Measurements from ENCODE around the gene MSI2.
"Not testable (repeated sequence)": the region's sequence is repeated elsewhere in the genome, so short reads cannot be mapped to it uniquely, and the experiment has no call there.

The MSI2 gene

GRCh38 chr17:57490111-57490845 lies 234.0 kb downstream of the MSI2 start:
- DNase-seq (ENCODE audit: low spot score in 2 of 2): no peak
- Mint-ChIP-seq H3K27me3 (no peaks in the 10 kb centered on the region), H3K4me1 (peaks cover 38% of the 10 kb centered on the region), H3K27ac (ENCODE audit: low read depth) (no peak overlapping the region), H3K9me3 (no peaks in the 10 kb centered on the region), H3K36me3 (ENCODE audit: insufficient read depth) (peaks cover 4% of the 10 kb centered on the region), H3K4me3 (no peak overlapping the region)
- no peak for ATAC-seq (replicated peaks; ENCODE audit: extremely low read depth, poor library complexity, severe bottlenecking)

- peaks cover 38% of the 10 kb centered on the region for H3K4me1 Mint-ChIP-seq
- DNase-seq (ENCODE audit: low spot score in 2 of 2): no peak
- no peaks in the 10 kb centered on the region for H3K9me3 Mint-ChIP-seq
- H3K27ac Mint-ChIP-seq (ENCODE audit: low read depth): no peak overlapping the region
- no peaks in the 10 kb centered on the region for H3K27me3 Mint-ChIP-seq
- no peak overlapping the region for H3K4me3 Mint-ChIP-seq
- ATAC-seq (replicated peaks; ENCODE audit: extremely low read depth, poor library complexity, severe bottlenecking): no peak
- peaks cover 6% of the 10 kb centered on the region for H3K36me3 Mint-ChIP-seq (ENCODE audit: insufficient read depth)
Measured at GRCh38 chr17:57490890-57491289, 234.6 kb downstream of the MSI2 start.

- Mint-ChIP-seq H3K4me1 (peaks cover 32% of the 10 kb centered on the region), H3K4me3 (no peak overlapping the region), H3K36me3 (ENCODE audit: insufficient read depth) (peaks cover 6% of the 10 kb centered on the region), H3K27ac (ENCODE audit: low read depth) (no peak overlapping the region), H3K9me3 (no peaks in the 10 kb centered on the region), H3K27me3 (no peaks in the 10 kb centered on the region)
- no peak for ATAC-seq (replicated peaks; ENCODE audit: extremely low read depth, poor library complexity, severe bottlenecking)
- no peak for DNase-seq (ENCODE audit: low spot score in 2 of 2)
Measured at GRCh38 chr17:57493171-57493570, 236.8 kb downstream of the MSI2 start.

GRCh38 chr17:57493625-57494024 lies 237.3 kb downstream of the MSI2 start:
- Mint-ChIP-seq H3K27me3 (no peaks in the 10 kb centered on the region), H3K4me1 (peaks cover 36% of the 10 kb centered on the region)

GRCh38 chr17:57494443-57494842 lies 238.1 kb downstream of the MSI2 start:
- ATAC-seq (replicated peaks; ENCODE audit: extremely low read depth, poor library complexity, severe bottlenecking): no peak
- peaks cover 31% of the 10 kb centered on the region for H3K4me1 Mint-ChIP-seq
- H3K27me3 Mint-ChIP-seq: no peaks in the 10 kb centered on the region
- no peak overlapping the region for H3K4me3 Mint-ChIP-seq
- H3K27ac Mint-ChIP-seq (ENCODE audit: low read depth): no peak overlapping the region
- no peaks in the 10 kb centered on the region for H3K9me3 Mint-ChIP-seq
- no peak for DNase-seq (ENCODE audit: low spot score in 2 of 2)
- H3K36me3 Mint-ChIP-seq (ENCODE audit: insufficient read depth): peaks cover 6% of the 10 kb centered on the region

More at GRCh38 chr17:57493625-57494024, 237.3 kb downstream of the MSI2 start:
- H3K9me3 Mint-ChIP-seq: no peaks in the 10 kb centered on the region
- ATAC-seq (replicated peaks; ENCODE audit: extremely low read depth, poor library complexity, severe bottlenecking) (no peak), DNase-seq (ENCODE audit: low spot score in 2 of 2) (no peak)
- H3K27ac Mint-ChIP-seq (ENCODE audit: low read depth): no peak overlapping the region
- no peak overlapping the region for H3K4me3 Mint-ChIP-seq
- H3K36me3 Mint-ChIP-seq (ENCODE audit: insufficient read depth): peaks cover 6% of the 10 kb centered on the region

GRCh38 chr17:57495771-57496170 lies 239.4 kb downstream of the MSI2 start:
- Mint-ChIP-seq H3K4me1 (peaks cover 39% of the 10 kb centered on the region), H3K4me3 (no peak overlapping the region), H3K9me3 (no peaks in the 10 kb centered on the region), H3K27me3 (no peaks in the 10 kb centered on the region), H3K36me3 (ENCODE audit: insufficient read depth) (peaks cover 6% of the 10 kb centered on the region), H3K27ac (ENCODE audit: low read depth) (no peak overlapping the region)
- DNase-seq (ENCODE audit: low spot score in 2 of 2): no peak
- no peak for ATAC-seq (replicated peaks; ENCODE audit: extremely low read depth, poor library complexity, severe bottlenecking)

GRCh38 chr17:57496382-57496781 lies 240.1 kb downstream of the MSI2 start:
- DNase-seq (ENCODE audit: low spot score in 2 of 2) (no peak), ATAC-seq (replicated peaks; ENCODE audit: extremely low read depth, poor library complexity, severe bottlenecking) (no peak)
- Mint-ChIP-seq H3K4me3 (no peak overlapping the region), H3K9me3 (no peaks in the 10 kb centered on the region), H3K27me3 (no peaks in the 10 kb centered on the region), H3K36me3 (ENCODE audit: insufficient read depth) (peaks cover 6% of the 10 kb centered on the region), H3K27ac (ENCODE audit: low read depth) (no peak overlapping the region), H3K4me1 (peaks cover 41% of the 10 kb centered on the region)

- Mint-ChIP-seq H3K4me1 (peaks cover 45% of the 10 kb centered on the region), H3K4me3 (no peak overlapping the region), H3K27ac (ENCODE audit: low read depth) (no peak overlapping the region), H3K36me3 (ENCODE audit: insufficient read depth) (peaks cover 9% of the 10 kb centered on the region), H3K27me3 (no peaks in the 10 kb centered on the region), H3K9me3 (no peaks in the 10 kb centered on the region)
- ATAC-seq (replicated peaks; ENCODE audit: extremely low read depth, poor library complexity, severe bottlenecking) (no peak), DNase-seq (ENCODE audit: low spot score in 2 of 2) (no peak)
Measured at GRCh38 chr17:57498443-57498842, 242.1 kb downstream of the MSI2 start.

- peaks cover 50% of the 10 kb centered on the region for H3K4me1 Mint-ChIP-seq
- H3K4me3 Mint-ChIP-seq; H3K9me3 Mint-ChIP-seq; ATAC-seq (replicated peaks; ENCODE audit: extremely low read depth, poor library complexity, severe bottlenecking); H3K27ac Mint-ChIP-seq (ENCODE audit: low read depth); H3K27me3 Mint-ChIP-seq; DNase-seq (ENCODE audit: low spot score in 2 of 2); H3K36me3 Mint-ChIP-seq (ENCODE audit: insufficient read depth): not testable (repeated sequence)
Measured at GRCh38 chr17:57499221-57499620, 242.9 kb downstream of the MSI2 start.

- Mint-ChIP-seq H3K27ac (ENCODE audit: low read depth) (no peak overlapping the region), H3K27me3 (no peaks in the 10 kb centered on the region), H3K4me1 (peaks cover 50% of the 10 kb centered on the region), H3K9me3 (no peaks in the 10 kb centered on the region), H3K4me3 (no peak overlapping the region), H3K36me3 (ENCODE audit: insufficient read depth) (peaks cover 9% of the 10 kb centered on the region)
- DNase-seq (ENCODE audit: low spot score in 2 of 2) (no peak), ATAC-seq (replicated peaks; ENCODE audit: extremely low read depth, poor library complexity, severe bottlenecking) (no peak)
Measured at GRCh38 chr17:57499648-57500049, 243.3 kb downstream of the MSI2 start.

- Mint-ChIP-seq H3K27me3 (no peaks in the 10 kb centered on the region), H3K4me3 (no peak overlapping the region), H3K36me3 (ENCODE audit: insufficient read depth) (peaks cover 5% of the 10 kb centered on the region), H3K4me1 (peaks cover 39% of the 10 kb centered on the region), H3K9me3 (no peaks in the 10 kb centered on the region), H3K27ac (ENCODE audit: low read depth) (no peak overlapping the region)
- ATAC-seq (replicated peaks; ENCODE audit: extremely low read depth, poor library complexity, severe bottlenecking) (no peak), DNase-seq (ENCODE audit: low spot score in 2 of 2) (no peak)
Measured at GRCh38 chr17:57501016-57501415, 244.7 kb downstream of the MSI2 start.

- no peak for DNase-seq (ENCODE audit: low spot score in 2 of 2)
- no peak overlapping the region for H3K4me3 Mint-ChIP-seq
- H3K9me3 Mint-ChIP-seq: no peaks in the 10 kb centered on the region
- H3K27me3 Mint-ChIP-seq: no peaks in the 10 kb centered on the region
- no peak overlapping the region for H3K27ac Mint-ChIP-seq (ENCODE audit: low read depth)
- peaks cover 5% of the 10 kb centered on the region for H3K36me3 Mint-ChIP-seq (ENCODE audit: insufficient read depth)
- peaks cover 32% of the 10 kb centered on the region for H3K4me1 Mint-ChIP-seq
- ATAC-seq (replicated peaks; ENCODE audit: extremely low read depth, poor library complexity, severe bottlenecking): no peak
Measured at GRCh38 chr17:57502022-57502421, 245.7 kb downstream of the MSI2 start.

GRCh38 chr17:57502811-57503241 lies 246.5 kb downstream of the MSI2 start:
- H3K27me3 Mint-ChIP-seq: no peaks in the 10 kb centered on the region

More at GRCh38 chr17:57502811-57503241, 246.5 kb downstream of the MSI2 start:
- H3K4me3 Mint-ChIP-seq: no peak overlapping the region
- ATAC-seq (replicated peaks; ENCODE audit: extremely low read depth, poor library complexity, severe bottlenecking): no peak
- H3K36me3 Mint-ChIP-seq (ENCODE audit: insufficient read depth): peaks cover 5% of the 10 kb centered on the region
- no peak overlapping the region for H3K27ac Mint-ChIP-seq (ENCODE audit: low read depth)
- H3K9me3 Mint-ChIP-seq: no peaks in the 10 kb centered on the region
- peaks cover 32% of the 10 kb centered on the region for H3K4me1 Mint-ChIP-seq
- DNase-seq (ENCODE audit: low spot score in 2 of 2): no peak

All from central memory CD8-positive, alpha-beta T cell (primary cell).